Renal cortical epithelial cell (primary cell): Measurements from ENCODE around the gene ACBD4. TPM values are rescaled to one million over a fixed set of nuclear protein-coding genes. Genes with fewer than 3 reads are reported as not detected.

Experiments
- total RNA-seq: library from RNA; depleted of rRNA; stranded (reverse); fragments of >200 nt; gene quantifications from 2 replicates; pipeline ENCODE4 v1.2.3, GENCODE V29; 2014

Gene ACBD4
- total RNA-seq, 1 donor from 2014 or later: 7.2 TPM

Other genes with a start within 250 kb of the ACBD4 start
- 108 and 276 TPM in 2 replicates for gene EFTUD2, start 236.2 kb upstream of the ACBD4 start, total RNA-seq
- 1.2 and 8.2 TPM in 2 replicates for gene GFAP, start 220.2 kb upstream of the ACBD4 start, total RNA-seq
- 0.15 and 0.87 TPM in 2 replicates for gene KIF18B, start 187.9 kb upstream of the ACBD4 start, total RNA-seq
- 0.35 and 0.45 TPM in 2 replicates for gene C1QL1, start 167.4 kb upstream of the ACBD4 start, total RNA-seq
- gene DCAKD, start 84.1 kb upstream of the ACBD4 start, total RNA-seq: 22.4 and 50.2 TPM in 2 replicates
- gene NMT1, start 74.4 kb upstream of the ACBD4 start, total RNA-seq: 82.5 and 102 TPM in 2 replicates
- 26.9 and 98.1 TPM in 2 replicates for gene PLCD3, start 3.2 kb upstream of the ACBD4 start, total RNA-seq
- 10.8 and 38.0 TPM in 2 replicates for gene HEXIM1, start 12.8 kb downstream of the ACBD4 start, total RNA-seq
- 5.6 and 7.3 TPM in 2 replicates for gene HEXIM2, start 26.2 kb downstream of the ACBD4 start, total RNA-seq
- gene FMNL1, start 86.2 kb downstream of the ACBD4 start, total RNA-seq: 7.5 and 12.1 TPM in 2 replicates
- gene SPATA32, start 126.4 kb downstream of the ACBD4 start, total RNA-seq: 0.10 TPM in 1 of 2 replicates, not detected in the other
- gene MAP3K14, start 181.3 kb downstream of the ACBD4 start, total RNA-seq: 3.1 and 9.9 TPM in 2 replicates